Measurements from ENCODE around the gene DUS2. TPM values are rescaled to one million over a fixed set of nuclear protein-coding genes. Genes with fewer than 3 reads are reported as not detected.

The DUS2 gene
- total RNA-seq, 1 experiment from 2014 or later = 27.3 TPM

DNA sequence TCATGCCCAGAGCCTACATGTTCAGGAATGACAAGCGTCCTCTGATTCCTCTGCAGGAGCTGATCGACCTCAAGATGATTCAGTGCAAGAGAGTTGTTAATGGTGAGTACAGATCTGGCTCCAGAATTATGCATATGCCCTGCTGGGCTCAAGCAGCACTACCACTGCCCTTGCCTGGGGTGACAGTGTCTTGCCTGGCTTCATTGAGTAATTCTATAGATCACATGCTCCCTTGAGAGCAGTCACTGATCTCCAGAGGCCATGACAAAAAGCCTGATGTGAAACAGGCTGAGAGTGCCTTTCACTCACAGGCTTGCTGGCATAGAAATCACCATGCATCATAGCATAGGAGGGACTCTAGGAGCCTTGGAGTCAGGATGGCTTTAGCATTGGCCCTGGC lies 26.4 kb downstream of the DUS2 start:
- no TSS peak for BruUV-seq (replicated peaks)
- no peak for DNase-seq (ENCODE audit: low read depth, low spot score)
- Histone ChIP-seq H3K9me3 (ENCODE audit: control insufficient read depth in 1 of 2, insufficient read depth in 1 of 2, low read depth in 1 of 2, low read length in 2 of 2) (no peaks in the 10 kb centered on the region), H3K27me3 (ENCODE audit: insufficient read depth, low read length) (no peaks in the 10 kb centered on the region), H2AFZ (ENCODE audit: low read depth, low read length, poor library complexity, severe bottlenecking) (no peak overlapping the region), H3K4me2 (ENCODE audit: low read length) (no peak overlapping the region), H3K36me3 (ENCODE audit: control insufficient read depth in 1 of 2, insufficient read depth in 2 of 2, low read length in 2 of 2) (peaks cover 8 to 42% of the 10 kb centered on the region in 2 experiments; a peak in 3 of 4 replicates), H3K4me3 (replicated peaks in 1 of 2; ENCODE audit: low read depth in 1 of 2, low read length in 2 of 2) (no peak overlapping the region), H3K27ac (ENCODE audit: low read depth, low read length) (no peak overlapping the region), H3K9me2 (ENCODE audit: insufficient read depth) (no peaks in the 10 kb centered on the region), H4K20me1 (ENCODE audit: insufficient read depth) (no peaks in the 10 kb centered on the region), H3K4me1 (ENCODE audit: control insufficient read depth in 1 of 2, insufficient read depth in 2 of 2, low read length in 2 of 2) (no peaks in the 10 kb centered on the region), H3K9ac (ENCODE audit: low read length) (no peak overlapping the region), H3K79me2 (ENCODE audit: insufficient read depth, low read length) (peaks cover 5% of the 10 kb centered on the region; the same call in 1 of the 2 replicates)
- ChIA-PET CTCF (no interaction called here), RAD21 (ENCODE audit: low non-redundant PET in 1 of 2, low total read pairs in 2 of 2, uncharacterized antibody in 2 of 2, unreplicated experiment in 2 of 2) (no interaction called here), POLR2A (no interaction called here)
- ATAC-seq = no peak
- intact Hi-C loops (cut with micrococcal nuclease) = no loop called here
- TF ChIP-seq EGR1 (IDR thresholded peaks at IDR 0.05; ENCODE audit: low read depth) = no peak
- TF ChIP-seq TCF7L2 (IDR thresholded peaks at IDR 0.05; ENCODE audit: borderline replicate concordance, extremely low read depth, insufficient read depth, insufficient read length) = no peak
- no peak for TF ChIP-seq FOSL1 (IDR thresholded peaks at IDR 0.05; ENCODE audit: low read depth)
- TF ChIP-seq SRF (IDR thresholded peaks at IDR 0.05; ENCODE audit: low read depth) = no peak
- TF ChIP-seq, protein P1, sequence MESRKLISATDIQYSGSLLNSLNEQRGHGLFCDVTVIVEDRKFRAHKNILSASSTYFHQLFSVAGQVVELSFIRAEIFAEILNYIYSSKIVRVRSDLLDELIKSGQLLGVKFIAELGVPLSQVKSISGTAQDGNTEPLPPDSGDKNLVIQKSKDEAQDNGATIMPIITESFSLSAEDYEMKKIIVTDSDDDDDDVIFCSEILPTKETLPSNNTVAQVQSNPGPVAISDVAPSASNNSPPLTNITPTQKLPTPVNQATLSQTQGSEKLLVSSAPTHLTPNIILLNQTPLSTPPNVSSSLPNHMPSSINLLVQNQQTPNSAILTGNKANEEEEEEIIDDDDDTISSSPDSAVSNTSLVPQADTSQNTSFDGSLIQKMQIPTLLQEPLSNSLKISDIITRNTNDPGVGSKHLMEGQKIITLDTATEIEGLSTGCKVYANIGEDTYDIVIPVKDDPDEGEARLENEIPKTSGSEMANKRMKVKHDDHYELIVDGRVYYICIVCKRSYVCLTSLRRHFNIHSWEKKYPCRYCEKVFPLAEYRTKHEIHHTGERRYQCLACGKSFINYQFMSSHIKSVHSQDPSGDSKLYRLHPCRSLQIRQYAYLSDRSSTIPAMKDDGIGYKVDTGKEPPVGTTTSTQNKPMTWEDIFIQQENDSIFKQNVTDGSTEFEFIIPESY (IDR thresholded peaks at IDR 0.05; ENCODE audit: extremely low read depth, insufficient replicate concordance, low read length) = no peak
- no peak for TF ChIP-seq RAD21 (IDR thresholded peaks at IDR 0.05; ENCODE audit: low read depth)
- TF ChIP-seq, protein P2, sequence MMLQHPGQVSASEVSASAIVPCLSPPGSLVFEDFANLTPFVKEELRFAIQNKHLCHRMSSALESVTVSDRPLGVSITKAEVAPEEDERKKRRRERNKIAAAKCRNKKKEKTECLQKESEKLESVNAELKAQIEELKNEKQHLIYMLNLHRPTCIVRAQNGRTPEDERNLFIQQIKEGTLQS (IDR thresholded peaks at IDR 0.05) = no peak
- TF ChIP-seq CBX3 (IDR thresholded peaks at IDR 0.05; ENCODE audit: low read depth) = no peak
- TF ChIP-seq POLR2A (IDR thresholded peaks at IDR 0.05; ENCODE audit: borderline replicate concordance, extremely low read depth, insufficient read depth, insufficient read length) = no peak
- no peak for TF ChIP-seq EZH2phosphoT487 (IDR thresholded peaks at IDR 0.05; ENCODE audit: borderline replicate concordance)
- TF ChIP-seq, protein P3, sequence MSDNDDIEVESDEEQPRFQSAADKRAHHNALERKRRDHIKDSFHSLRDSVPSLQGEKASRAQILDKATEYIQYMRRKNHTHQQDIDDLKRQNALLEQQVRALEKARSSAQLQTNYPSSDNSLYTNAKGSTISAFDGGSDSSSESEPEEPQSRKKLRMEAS (IDR thresholded peaks at IDR 0.05) = no peak
- no peak for TF ChIP-seq CEBPB (IDR thresholded peaks at IDR 0.05; ENCODE audit: low read depth)

Data from HCT116 (cell line).